ENCODE results near the gene DTX1.

DNA sequence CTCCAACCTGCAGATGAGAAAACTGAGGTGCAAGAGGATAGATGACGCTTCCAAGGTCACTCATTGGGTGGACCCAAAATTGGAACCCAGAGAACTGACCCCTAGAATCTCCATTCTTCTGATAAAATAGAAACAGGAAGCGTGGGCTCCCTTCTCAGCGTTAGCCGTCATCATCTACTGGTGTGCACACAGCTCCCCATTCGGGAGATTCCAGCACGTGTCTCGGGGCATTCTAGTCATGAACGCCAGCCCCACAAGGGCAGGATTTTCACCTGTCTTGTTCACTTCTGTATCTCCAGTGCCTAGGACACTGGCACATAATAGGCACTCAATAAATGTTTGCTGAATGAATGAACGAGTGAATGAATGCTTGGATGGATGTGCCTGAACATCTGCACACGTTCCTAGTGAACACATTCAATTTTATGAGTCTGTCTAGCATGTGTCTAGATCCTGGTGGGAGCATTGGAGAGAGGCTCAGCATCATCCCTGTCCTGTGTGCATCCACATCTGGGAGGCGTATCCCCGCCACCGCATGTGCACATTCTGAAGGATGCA, 48.5 kb downstream of the DTX1 start:
- TF ChIP-seq, protein P1, sequence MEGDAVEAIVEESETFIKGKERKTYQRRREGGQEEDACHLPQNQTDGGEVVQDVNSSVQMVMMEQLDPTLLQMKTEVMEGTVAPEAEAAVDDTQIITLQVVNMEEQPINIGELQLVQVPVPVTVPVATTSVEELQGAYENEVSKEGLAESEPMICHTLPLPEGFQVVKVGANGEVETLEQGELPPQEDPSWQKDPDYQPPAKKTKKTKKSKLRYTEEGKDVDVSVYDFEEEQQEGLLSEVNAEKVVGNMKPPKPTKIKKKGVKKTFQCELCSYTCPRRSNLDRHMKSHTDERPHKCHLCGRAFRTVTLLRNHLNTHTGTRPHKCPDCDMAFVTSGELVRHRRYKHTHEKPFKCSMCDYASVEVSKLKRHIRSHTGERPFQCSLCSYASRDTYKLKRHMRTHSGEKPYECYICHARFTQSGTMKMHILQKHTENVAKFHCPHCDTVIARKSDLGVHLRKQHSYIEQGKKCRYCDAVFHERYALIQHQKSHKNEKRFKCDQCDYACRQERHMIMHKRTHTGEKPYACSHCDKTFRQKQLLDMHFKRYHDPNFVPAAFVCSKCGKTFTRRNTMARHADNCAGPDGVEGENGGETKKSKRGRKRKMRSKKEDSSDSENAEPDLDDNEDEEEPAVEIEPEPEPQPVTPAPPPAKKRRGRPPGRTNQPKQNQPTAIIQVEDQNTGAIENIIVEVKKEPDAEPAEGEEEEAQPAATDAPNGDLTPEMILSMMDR (conservative IDR thresholded peaks at IDR 0.05; ENCODE audit: low read depth, low read length), result no peak
- TF ChIP-seq EZH2 (IDR thresholded peaks at IDR 0.05; ENCODE audit: borderline replicate concordance, low read depth, low read length, poor library complexity, severe bottlenecking), result no peak
